Measurements from ENCODE around the gene TMEM255A.
A peak's percentile ranks its signal among the peaks of the same experiment; 100 is the strongest.
"Not testable (repeated sequence)": the region's sequence is repeated elsewhere in the genome, so short reads cannot be mapped to it uniquely, and the experiment has no call there.

TMEM255A gene

GRCh38 chrX:120310861-120311726 is at the start of gene TMEM255A:
Gene TMEM255A, minus strand, starts transcription at chrX:120311461. Its CDS starts 152 bp downstream, at chrX:120311309.
- DNase-seq (ENCODE audit: low read depth), result no peak

GRCh38 chrX:120358737-120359456 is 47.6 kb upstream of the TMEM255A start:
- no peak for DNase-seq (ENCODE audit: low read depth)

GRCh38 chrX:120357186-120357585 is 45.9 kb upstream of the TMEM255A start:
- no peak for DNase-seq (ENCODE audit: low read depth)

GRCh38 chrX:120356084-120356483 is 44.8 kb upstream of the TMEM255A start:
- no peak for DNase-seq (ENCODE audit: low read depth)

GRCh38 chrX:120350450-120351138 is 39.3 kb upstream of the TMEM255A start:
- DNase-seq (ENCODE audit: low read depth), result no peak

- DNase-seq (ENCODE audit: low read depth), result not testable (repeated sequence)
Observed at GRCh38 chrX:120344566-120344965, 33.3 kb upstream of the TMEM255A start.

GRCh38 chrX:120336899-120337298 is 25.6 kb upstream of the TMEM255A start:
- no peak for DNase-seq (ENCODE audit: low read depth)

GRCh38 chrX:120335289-120335688 is 24.0 kb upstream of the TMEM255A start:
- no peak for DNase-seq (ENCODE audit: low read depth)

- no peak for DNase-seq (ENCODE audit: low read depth)
Observed at GRCh38 chrX:120334603-120335002, 23.3 kb upstream of the TMEM255A start.

GRCh38 chrX:120334151-120334550 is 22.9 kb upstream of the TMEM255A start:
- no peak for DNase-seq (ENCODE audit: low read depth)

GRCh38 chrX:120332394-120332793 is 21.1 kb upstream of the TMEM255A start:
- DNase-seq (ENCODE audit: low read depth), result no peak

GRCh38 chrX:120331116-120331515 is 19.9 kb upstream of the TMEM255A start:
- no peak for DNase-seq (ENCODE audit: low read depth)

- DNase-seq (ENCODE audit: low read depth), result no peak
Observed at GRCh38 chrX:120321520-120322281, 10.4 kb upstream of the TMEM255A start.

- DNase-seq (ENCODE audit: low read depth), result no peak
Observed at GRCh38 chrX:120318411-120318810, 7.2 kb upstream of the TMEM255A start.

- no peak for DNase-seq (ENCODE audit: low read depth)
Observed at GRCh38 chrX:120316587-120317283, 5.5 kb upstream of the TMEM255A start.

- no peak for DNase-seq (ENCODE audit: low read depth)
Observed at GRCh38 chrX:120315776-120316175, 4.5 kb upstream of the TMEM255A start.

GRCh38 chrX:120311727-120312063 is 434 bp upstream of the TMEM255A start:
- DNase-seq (ENCODE audit: low read depth), result no peak

GRCh38 chrX:120309873-120310705 is 1.2 kb downstream of the TMEM255A start:
- no peak for DNase-seq (ENCODE audit: low read depth)

GRCh38 chrX:120308959-120309872 is 2.0 kb downstream of the TMEM255A start:
- DNase-seq (ENCODE audit: low read depth), result peak; percentile 46

All from activated T-cell treated with anti-CD3 and anti-CD28 coated beads for 1 hour (primary cell).